GM21528 (cell line): ENCODE measurements around the gene OR8G1.
"Not testable (repeated sequence)": the region's sequence is repeated elsewhere in the genome, so short reads cannot be mapped to it uniquely, and the experiment has no call there.

Experiments
- ATAC-seq: cut with Tn5 transposase; IDR thresholded peaks from one replicate; pipeline ENCODE4 v1.9.1; 2021; ENCODE audit warnings: mild to moderate bottlenecking, moderate library complexity; ENCODE audit not compliant: unreplicated experiment, low FRiP score

Gene OR8G1

GRCh38 chr11:124233376-124233775 lies 7.5 kb upstream of the OR8G1 start:
- ATAC-seq: no peak

GRCh38 chr11:124238512-124238911 lies 2.4 kb upstream of the OR8G1 start:
- no peak for ATAC-seq

- not testable (repeated sequence) for ATAC-seq
Measured at GRCh38 chr11:124249869-124250268, 9.0 kb downstream of the OR8G1 start.

GRCh38 chr11:124256076-124256475 lies 15.2 kb downstream of the OR8G1 start, which contains the start of gene OR8G5:
Gene OR8G5, plus strand, starts transcription at chr11:124256376. Its CDS starts 8,556 bp downstream, at chr11:124264932.
- ATAC-seq: no peak

- ATAC-seq: not testable (repeated sequence)
Measured at GRCh38 chr11:124265041-124265440, 24.1 kb downstream of the OR8G1 start.

- ATAC-seq: not testable (repeated sequence)
Measured at GRCh38 chr11:124270886-124271285, 30.0 kb downstream of the OR8G1 start.

- no peak for ATAC-seq
Measured at GRCh38 chr11:124274000-124274399, 33.1 kb downstream of the OR8G1 start.

- no peak for ATAC-seq
Measured at GRCh38 chr11:124276081-124276480, 35.2 kb downstream of the OR8G1 start.

- no peak for ATAC-seq
Measured at GRCh38 chr11:124277207-124277606, 36.3 kb downstream of the OR8G1 start.

- no peak for ATAC-seq
Measured at GRCh38 chr11:124277804-124278203, 36.9 kb downstream of the OR8G1 start.

- ATAC-seq: no peak
Measured at GRCh38 chr11:124278261-124278660, 37.4 kb downstream of the OR8G1 start.

GRCh38 chr11:124285610-124286344 lies 44.9 kb downstream of the OR8G1 start:
- ATAC-seq: no peak

- ATAC-seq: no peak
Measured at GRCh38 chr11:124294687-124295086, 53.8 kb downstream of the OR8G1 start.

- no peak for ATAC-seq
Measured at GRCh38 chr11:124296016-124296415, 55.1 kb downstream of the OR8G1 start.

- ATAC-seq: no peak
Measured at GRCh38 chr11:124297921-124298320, 57.0 kb downstream of the OR8G1 start.

GRCh38 chr11:124301548-124301947 lies 60.7 kb downstream of the OR8G1 start:
- no peak for ATAC-seq

- ATAC-seq: no peak
Measured at GRCh38 chr11:124302347-124303125, 61.6 kb downstream of the OR8G1 start.
